NCI-H82 (cell line): ENCODE data around the gene MYCN.
"Not testable (repeated sequence)": the region's sequence is repeated elsewhere in the genome, so short reads cannot be mapped to it uniquely, and the experiment has no call there.

Source experiments
- DNase-seq: peaks from one replicate; lab custom pipeline; 2025; lab: John Stamatoyannopoulos, UW

Gene MYCN

DNA sequence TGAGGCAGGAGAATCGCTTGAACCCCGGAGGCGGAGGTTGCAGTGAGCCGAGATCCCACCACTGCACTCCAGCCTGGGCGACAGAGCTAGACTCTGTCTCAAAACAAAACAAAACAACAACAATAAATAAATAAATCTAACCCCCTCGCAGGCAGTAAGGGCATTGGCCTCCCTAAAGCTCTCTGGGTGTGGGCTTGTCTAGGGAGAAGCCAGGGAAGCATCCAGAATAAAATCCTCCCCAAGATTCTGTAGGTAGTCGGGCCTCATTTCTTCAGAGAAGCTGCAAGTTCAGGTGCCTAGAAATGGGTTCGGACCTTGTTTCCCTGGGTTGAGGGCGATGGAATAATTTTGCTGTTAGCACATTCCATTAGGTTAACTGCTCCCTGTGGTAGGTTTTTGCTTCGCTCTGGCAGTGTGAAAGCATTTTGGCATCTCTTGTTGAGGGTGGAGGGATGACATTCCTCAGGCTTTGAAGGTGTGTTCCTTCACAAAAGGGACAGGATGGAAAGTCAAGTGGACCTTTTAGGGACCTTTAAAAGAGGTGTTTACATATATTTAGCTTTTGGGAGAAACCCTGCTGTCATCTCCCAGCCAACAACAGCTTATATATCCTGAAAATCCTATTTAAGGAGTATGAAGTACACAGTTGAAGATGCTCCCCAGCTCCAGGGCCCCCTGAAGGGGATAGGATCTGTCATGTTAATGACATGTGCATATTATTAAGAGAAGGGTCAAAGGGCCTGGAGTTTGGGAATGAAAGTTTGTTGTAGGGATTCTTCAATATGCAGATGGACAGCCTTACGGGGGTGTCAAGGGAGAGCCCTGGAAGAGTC, 17.7 kb downstream of the MYCN start:
- DNase-seq: no peak

DNA sequence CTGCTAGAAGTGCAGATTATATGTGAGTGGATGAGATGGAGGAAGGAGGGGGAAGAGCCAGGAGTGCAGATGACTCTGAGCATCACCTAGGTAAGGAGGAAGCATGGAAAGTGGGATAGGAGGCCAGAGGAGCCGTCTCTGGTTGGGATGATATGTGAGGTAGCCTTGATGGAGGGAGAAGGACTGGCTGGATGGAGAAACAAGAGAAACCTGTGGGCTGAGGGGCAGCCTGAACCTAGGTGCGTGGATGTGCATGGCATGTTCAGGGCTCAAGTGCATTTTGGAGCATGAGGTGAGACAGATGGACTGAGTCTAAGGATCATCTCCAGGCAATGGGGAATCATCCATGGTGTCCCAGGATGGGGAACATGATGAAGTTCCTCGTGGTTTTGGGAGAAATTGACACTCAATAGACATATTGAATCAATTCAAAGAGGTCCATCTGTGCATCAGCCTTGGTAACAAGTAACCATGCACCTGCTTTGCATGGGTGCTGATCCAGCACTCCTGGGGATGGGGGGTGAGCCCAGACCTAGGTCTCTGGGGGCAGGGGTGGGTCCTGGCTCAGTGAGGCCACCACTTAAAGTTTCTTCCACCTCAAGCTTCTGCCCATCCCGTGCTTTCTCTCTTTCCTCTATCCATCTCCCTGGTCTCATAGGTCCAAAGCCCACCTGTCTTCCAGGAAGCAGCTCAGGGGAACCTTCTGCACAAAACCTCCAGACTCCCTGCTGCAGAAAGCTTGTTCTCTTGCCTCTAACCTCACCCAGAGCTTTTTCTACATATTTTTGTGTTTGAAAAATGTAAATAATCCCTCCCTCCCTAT, 19.2 kb downstream of the MYCN start:
- no peak for DNase-seq

DNA sequence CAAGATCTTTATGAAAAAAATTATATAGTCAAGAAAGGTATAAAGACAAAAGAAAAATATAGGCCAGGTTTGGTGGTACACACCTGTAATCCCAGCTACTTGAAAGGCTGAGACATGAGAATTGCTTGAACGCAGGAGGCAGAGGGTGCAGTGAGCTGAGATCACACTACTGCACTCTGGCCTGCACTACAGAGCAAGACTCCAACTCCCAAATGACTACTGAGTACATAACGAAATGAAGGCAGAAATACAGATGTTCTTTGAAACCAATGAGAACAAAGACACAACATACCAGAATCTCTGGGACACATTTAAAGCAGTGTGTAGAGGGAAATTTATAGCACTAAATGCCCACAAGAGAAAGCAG, 19.8 kb downstream of the MYCN start:
- DNase-seq: not testable (repeated sequence)

DNA sequence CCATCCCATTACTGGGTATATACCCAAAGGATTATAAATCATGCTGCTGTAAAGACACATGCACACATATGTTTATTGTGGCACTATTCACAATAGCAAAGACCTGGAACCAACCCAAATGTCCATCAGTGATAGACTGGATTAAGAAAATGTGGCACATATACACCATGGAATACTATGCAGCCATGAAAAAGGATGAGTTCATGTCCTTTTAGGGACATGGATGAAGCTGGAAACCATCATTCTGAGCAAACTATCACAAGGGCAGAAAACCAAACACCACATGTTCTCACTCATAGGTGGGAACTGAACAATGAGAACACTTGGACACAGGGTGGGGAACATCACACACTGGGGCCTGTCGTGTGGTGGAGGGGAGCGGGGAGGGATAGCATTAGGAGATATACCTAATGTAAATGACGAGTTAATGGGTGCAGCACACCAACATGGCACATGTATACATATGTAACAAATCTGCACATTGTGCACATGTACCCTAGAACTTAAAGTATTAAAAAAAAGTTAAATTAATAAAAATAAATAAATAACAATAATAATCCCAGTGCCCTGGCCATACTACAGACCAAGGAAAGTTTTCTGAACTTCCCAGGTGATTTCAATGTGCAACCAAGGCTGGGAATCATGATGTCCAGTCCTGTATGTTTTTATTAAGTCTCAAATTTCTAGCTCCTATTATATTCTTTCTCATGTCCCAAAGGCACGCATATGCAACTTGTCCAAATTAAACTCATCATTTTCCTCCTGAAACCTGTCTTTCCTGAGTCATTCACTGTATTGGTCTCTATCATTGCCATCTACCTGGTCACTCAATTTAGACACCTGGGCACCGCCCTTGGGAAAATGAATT, 23.0 kb downstream of the MYCN start:
- not testable (repeated sequence) for DNase-seq

DNA sequence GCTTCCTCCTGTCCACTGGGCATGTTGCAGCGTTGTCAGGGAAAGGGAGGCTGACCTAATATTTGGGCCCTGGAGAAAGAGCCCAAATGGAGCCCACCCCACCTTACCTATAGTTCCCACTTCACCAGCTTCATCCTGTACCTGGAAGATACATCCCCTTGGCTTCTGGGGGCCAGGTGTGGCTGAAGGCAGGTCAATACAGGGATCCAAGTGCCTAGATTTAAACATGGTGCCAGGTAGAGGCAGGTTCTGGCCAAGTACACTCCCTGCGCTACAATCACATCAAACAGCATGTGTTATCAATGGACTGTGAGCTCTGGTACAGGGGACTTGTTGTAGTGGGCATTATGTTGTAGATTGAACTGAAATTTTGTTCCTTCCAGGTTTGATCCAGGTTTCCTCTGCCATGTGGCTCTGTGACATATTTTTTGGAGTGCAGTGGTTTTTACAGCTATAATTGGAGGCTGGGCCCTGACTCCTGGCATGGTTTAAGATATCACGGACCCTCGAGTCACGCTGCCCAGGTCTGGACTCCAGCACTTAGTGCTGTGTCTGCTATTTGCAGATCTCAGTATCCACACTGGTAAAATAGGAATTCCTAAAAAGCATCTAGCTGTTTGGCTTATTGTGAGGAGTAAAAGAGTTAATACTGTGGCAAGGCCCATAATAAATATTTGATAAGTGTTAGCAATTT, 23.8 kb downstream of the MYCN start:
- DNase-seq: no peak

DNA sequence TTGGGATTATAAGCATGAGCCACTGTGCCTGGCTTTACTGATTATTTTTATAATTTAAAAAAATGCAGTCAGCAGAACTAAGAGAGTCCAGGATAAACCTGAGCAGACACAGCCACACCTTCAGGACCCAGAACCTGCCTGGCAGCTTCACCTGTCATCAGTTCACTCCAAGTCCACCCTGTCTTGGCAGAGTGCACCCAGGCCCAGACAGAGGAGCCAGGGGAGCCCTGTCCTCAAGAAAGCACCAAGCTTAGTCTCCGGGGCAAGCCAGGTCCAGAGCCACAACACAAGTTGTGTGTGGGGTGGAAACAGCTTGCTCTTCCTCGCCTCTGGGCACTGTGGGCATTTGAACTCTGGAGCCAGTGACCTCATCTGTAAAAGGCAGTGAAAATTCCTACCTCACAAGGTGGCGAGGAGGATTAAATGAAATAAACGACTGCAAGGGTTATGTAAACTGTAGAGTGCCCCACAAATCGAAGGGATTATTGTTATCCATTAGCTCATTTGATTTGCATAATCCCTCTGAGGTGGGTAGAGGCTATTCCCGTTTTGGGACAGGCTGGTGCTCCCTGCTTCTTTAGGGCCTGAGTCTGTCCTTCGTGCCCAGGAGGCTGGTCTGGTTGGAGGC, 24.7 kb downstream of the MYCN start:
- DNase-seq: peak; percentile 79

DNA sequence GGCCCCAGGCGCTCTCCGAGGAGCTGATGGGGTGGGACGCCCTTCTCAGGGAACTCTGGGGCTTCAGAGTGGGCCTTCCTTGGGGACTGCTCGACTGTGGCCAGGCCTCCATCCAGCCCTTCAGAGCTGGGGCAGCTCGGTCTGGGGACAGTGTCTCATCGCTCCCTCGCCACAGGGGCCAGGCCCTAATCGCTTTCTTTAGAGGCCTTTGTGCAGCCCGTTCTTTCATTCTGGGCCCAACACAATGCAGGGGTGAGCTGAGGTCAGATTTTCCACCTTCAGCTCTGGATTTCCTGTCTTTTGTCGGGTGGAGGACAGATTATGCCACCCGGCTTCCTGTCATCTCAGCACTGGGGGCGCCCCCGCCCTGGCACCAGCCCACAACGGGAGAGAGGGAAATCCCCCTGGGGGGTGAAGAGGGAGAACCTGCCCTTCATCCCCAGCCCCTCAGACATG, 25.2 kb downstream of the MYCN start:
- no peak for DNase-seq

DNA sequence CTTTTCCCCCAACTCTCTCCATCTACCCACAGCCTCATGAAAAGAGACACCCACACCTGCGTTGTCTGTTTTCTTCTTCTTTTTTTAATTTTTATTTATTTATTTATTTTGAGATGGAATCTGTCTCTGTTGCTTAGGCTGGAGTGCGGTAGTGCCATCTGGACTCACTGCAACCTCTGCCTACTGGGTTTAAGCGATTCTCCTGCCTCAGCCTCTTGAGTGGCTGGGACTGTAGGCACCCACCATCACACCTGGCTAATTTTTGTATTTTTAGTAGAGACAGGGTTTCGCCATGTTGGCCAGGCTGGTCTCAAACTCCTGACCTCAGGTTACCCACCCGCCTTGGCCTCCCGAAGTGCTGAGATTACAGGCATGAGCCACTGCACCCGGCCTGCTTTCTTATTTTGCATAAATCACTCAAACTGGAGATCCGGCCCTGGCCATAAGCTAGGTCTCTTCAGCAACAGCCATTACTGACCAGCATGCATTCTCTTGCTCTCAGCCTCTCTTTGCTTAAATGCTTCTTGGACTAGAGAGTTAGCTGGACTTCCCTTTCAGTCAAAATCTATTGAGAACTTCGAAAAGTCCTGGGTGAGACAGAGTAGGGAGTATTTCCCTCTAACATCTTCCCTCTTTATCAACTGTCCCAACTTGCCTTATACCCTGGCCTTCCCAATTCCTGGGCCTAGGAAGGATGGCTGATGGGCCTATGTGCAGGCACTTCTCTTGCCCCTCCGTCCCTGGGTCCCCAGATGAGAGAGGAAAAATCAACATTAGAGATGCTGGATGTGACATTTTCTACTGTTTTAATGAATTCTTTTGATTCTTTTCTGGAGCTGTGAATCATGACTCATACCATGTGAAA, 27.3 kb downstream of the MYCN start:
- no peak for DNase-seq

DNA sequence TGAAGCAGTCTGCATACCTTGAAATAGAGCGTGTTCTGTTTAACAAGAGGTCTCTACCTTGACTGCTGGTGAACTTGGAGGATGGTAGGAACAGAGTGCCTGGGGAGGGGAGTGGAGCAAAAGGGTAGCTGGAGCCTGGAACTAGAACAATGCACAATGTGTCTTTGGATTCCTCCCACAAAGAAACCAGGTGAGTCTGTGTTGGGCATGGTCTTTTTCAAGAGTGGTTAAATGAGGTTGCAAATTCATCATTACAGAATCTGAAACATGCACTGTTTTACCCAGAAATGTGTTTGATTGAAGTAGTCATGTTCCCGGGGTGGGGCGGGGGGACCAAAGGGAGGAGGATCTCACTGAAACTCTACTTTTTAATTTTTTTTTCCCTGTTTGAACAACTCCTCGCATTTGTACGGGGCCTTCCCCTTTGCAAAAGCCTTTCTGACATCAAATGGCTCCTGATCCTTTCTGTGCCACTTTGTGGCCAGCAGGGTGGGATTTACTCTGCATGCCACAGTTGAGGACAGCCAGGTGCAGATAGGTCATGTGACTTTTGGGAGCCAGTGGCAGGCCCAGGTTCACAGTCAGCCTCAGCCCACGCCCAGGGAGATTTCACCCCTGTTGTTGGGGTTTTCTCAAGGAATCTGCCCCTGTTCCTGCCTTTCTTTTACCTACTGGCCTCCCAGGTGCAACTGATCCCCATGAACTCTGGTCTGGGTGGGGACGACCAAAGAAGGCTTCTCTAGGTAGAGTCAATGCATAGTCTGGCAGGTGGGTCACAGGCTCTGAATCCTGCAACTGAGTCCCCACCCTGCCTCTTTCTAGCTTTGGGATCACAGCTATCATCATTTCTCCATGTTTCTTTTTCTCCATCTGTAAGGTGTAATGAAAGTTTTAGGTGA, 28.2 kb downstream of the MYCN start:
- DNase-seq: no peak

DNA sequence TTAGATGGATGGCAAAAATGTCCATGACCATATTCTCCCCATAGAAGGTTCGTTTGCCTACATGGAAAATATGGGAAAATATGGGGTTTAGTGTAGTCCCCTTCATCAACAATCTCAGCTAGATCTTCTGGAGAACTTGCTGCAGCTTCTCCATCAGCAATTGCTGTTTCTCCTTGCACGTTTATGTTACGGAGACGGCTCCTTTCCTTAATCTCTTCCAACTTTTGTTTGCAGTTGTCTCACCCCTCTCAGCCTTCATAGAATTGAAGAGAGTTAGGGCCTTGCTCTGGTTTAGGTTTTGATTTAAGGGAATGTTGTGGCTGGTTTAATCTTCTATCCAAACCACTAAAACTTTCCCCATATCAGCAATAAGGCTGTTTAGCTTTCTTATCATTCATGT, 28.9 kb downstream of the MYCN start:
- DNase-seq: no peak

DNA sequence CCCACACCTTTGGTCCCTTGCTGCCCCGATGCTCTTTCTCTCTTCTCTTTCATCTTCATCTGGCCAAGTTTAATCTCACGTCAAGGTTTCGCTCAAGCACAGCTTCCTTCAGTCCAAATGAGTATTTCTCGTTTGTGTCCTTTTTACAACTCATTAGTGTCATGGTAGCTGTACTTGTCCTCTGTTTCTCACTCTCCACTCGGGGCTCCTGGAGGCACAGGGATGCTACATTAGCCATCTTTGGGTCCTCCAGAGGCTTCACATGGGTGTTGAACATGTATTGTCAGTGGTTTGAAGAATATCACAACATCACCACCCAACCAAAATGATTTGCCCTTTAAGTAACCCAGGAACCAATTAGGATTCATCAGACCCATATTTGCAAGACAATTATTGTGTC, 30.4 kb downstream of the MYCN start:
- DNase-seq: no peak

DNA sequence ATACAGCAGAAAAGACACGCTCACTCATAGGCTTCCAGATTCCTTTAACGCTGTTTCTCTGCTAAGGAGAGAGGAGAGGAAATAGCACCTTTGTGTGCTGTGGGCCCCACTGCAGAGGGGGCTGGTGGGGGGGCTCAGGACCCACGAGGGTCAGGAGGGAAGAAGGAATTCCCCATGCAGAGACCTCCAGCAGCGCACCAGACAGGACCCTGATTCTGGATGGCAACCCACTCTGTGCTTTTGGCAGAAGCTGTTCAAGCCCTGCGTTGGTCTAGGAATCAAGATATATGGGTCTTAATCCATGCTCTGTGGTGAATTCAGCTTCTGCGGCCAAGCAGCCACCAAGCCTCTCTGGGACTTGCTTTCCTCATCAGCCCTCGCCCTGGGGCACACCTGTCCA, 31.0 kb downstream of the MYCN start:
- no peak for DNase-seq

DNA sequence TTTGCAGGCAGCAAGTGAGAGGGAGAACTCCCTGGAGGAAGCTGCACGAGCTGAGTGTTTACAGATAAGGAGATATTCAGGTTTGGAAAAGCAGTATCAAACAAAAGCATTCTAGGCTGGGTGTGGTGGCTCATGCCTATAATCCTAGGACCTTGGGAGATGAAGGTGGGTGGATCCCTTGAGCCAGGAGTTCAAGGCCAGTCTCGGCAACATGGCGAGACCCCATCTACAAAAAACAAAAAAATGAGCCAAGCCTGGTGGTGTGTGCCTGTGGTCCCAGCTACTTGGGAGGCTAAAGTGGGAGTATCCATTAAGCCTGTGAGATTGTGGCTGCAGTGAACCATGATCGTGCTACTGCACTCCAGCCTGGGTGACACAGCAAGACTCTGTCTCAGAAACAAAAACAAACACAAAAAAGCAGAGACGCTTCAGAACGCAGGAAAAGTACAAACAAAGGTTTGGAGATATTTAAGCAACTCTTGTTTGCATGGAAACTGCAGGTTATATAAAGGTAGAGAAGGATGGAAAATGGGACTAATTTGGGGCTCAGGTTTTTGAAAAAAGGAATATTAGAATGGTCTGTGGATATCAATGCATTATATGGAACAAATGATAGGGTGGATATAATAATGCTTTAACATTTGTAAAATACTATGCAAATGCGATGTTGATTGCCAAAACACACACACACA, 31.6 kb downstream of the MYCN start:
- no peak for DNase-seq

DNA sequence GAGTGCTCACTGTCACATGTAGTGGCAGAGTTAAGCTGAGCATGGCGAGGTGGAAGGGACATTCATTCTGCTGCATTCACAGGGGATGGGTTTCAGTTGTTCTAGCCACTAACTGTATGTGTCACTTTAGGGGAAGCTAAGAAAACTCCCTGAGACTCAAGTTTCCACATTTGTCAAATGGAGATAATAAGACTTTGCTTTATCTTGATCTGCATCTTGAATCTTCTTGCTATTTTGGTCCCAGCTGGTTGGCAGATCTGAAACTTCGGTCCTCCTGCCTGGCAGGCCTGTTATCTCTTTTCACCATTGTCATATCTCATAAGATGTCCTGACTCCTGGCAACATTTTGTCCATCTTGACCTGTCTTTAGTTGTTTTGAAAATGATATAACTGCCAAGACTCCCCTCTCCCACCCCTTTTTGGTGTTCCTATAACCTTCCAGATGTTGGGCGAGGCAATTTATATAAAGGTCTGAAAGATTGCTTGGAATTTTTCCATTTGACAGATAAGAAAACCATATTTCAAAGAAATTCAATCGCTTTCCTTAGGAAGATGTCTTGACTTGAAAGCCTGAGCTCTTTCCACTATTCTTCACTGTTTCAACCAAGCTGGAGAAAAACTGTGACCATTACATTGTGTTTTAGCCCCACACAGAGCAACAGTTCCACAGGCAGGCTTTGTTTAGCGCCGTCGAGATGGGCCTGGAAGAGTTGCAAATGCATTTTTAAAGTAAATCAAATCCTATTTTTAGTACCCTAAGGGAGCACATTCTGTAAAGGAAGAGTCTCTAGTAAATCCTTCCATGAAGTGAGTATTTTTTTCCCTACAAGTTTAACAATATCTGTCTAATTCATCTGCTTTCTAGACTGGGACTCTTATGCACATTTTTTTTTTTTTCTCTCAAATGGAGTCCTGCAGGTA, 33.4 kb downstream of the MYCN start:
- DNase-seq: no peak

DNA sequence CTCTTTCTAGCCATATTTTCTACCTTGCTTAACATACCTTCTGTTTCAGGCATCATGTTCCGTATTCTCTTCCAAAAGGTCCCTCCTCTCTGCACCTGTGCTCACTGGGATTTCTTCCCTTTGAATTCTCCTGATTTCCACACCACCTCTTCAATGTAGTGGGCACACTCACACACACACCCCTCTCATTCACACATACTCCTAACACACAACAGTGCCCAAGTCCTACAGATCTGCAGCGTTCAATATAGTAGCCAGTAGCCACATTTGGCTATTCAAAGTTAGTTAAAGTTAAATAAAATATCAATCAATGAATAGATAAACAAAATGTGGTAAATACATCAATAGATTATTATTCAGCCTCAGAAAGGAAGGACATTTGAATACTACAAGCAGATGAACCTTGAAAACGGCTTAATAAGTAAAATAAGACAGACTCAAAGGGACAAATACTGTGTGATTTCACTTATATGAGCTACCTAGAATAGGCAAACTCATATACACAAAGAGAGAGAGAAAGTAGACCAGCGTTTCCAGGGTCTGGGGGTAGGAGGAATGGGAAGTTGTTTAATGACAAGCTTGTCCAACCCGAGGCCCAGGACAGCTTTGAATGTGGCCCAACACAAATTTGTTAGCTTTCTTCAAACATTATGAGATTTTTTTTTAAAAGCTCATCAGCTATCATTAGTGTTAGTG, 34.4 kb downstream of the MYCN start:
- DNase-seq: no peak

DNA sequence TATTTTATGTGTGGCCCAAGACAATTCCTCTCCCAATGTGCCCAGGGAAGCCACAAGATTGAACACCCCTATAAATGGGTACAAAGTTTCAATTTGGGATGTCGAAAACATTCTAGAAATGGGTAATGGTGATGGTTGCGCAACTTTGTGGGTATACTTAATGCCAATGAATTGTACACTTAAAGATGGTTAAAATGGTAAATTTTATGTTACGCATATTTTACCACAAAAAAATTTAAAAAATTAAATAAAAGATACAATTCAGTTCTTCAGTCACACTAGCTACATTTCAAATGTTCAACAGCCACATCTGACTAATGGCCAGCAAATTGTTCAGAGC, 34.9 kb downstream of the MYCN start:
- no peak for DNase-seq

DNA sequence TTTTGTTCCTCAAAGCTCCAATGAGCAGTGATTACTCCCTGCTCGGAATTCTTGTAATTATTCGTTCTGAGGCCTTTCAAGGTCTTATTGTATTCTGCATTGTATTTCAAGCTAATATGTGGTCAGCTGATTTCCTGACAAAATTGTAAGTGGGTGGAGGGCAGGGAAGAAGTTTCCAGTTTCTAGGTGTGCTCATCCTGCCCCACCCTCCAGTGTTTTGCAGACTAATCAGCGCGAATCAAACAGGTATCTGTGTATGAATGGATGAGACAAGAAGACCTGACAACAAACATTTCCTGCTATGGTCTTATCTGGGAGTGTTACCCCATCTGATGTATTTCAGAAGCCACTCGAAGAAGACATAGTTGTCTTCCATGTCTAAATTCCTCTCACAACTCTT, 35.3 kb downstream of the MYCN start:
- DNase-seq: no peak
